Cardiac fibroblast (primary cell): ENCODE measurements around the gene SFMBT2.
"Not testable (repeated sequence)": the region's sequence is repeated elsewhere in the genome, so short reads cannot be mapped to it uniquely, and the experiment has no call there.

Experiments used
- DNase-seq, 2 donors: peaks; one replicate each; pipeline versions ENCODE4 v3.0.0 to v3.0.0-alpha.2; 2010; ENCODE audit warnings: low read depth in 2 of 2
- H3K4me3 ChIP-seq, 2 donors: replicated peaks in 1 of 2; 1 replicate in 1 of 2; 2 replicates in 1 of 2; pipeline ENCODE4 v1.5.1; 2011; ENCODE audit warnings: low read depth in 2 of 2, low read length in 2 of 2, mild to moderate bottlenecking in 2 of 2, moderate library complexity in 1 of 2
- TF ChIP-seq, protein P1 (sequence below): IDR thresholded peaks from one replicate; pipeline ENCODE4 v1.5.1; 2011; ENCODE audit warnings: low read depth, mild to moderate bottlenecking, low read length, inconsistent platforms

SFMBT2 gene

DNA sequence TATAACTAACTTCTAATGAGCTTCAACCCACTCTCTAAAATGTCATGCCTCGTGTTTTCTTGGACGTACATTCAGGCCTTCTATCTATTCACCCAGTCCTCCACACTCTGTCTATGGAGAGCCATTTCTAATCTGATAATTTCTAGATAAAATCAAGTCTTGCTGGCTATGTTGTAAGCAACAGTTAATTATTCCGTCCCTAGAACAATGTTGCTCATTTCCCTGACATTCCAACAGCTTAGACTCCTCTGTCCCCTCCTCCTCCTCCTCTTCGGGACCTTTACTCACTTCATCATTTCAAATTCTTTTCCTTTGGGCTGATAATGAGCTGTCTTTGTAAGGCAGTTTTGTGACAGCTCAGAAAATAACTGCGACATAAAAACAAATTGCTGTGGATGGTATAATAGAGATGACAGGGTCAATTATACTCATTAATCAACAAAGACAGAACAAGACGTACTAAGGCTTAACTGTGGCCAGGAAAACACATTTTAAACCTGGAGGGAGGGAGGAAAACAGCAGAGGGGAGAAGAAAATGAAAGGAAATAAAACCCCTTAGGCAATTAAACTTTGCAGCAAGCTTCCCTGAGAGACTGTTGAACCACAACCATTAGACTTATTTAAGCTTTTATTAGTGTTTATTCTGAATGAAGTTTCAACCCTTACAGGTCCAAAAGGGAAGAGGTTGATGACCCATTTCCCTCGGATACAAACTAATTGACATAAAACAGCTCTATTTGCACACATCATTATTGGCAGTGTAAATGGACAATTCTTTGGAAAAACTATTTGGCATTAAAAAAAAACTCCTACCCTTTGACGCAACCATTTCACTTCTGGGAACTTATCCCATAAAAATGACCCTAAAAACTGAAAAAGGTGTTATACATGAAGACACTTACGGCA, 179.1 kb downstream of the SFMBT2 start:
- TF ChIP-seq, protein P1, sequence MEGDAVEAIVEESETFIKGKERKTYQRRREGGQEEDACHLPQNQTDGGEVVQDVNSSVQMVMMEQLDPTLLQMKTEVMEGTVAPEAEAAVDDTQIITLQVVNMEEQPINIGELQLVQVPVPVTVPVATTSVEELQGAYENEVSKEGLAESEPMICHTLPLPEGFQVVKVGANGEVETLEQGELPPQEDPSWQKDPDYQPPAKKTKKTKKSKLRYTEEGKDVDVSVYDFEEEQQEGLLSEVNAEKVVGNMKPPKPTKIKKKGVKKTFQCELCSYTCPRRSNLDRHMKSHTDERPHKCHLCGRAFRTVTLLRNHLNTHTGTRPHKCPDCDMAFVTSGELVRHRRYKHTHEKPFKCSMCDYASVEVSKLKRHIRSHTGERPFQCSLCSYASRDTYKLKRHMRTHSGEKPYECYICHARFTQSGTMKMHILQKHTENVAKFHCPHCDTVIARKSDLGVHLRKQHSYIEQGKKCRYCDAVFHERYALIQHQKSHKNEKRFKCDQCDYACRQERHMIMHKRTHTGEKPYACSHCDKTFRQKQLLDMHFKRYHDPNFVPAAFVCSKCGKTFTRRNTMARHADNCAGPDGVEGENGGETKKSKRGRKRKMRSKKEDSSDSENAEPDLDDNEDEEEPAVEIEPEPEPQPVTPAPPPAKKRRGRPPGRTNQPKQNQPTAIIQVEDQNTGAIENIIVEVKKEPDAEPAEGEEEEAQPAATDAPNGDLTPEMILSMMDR = no peak
- no peak overlapping the region for H3K4me3 ChIP-seq
- DNase-seq = no peak

DNA sequence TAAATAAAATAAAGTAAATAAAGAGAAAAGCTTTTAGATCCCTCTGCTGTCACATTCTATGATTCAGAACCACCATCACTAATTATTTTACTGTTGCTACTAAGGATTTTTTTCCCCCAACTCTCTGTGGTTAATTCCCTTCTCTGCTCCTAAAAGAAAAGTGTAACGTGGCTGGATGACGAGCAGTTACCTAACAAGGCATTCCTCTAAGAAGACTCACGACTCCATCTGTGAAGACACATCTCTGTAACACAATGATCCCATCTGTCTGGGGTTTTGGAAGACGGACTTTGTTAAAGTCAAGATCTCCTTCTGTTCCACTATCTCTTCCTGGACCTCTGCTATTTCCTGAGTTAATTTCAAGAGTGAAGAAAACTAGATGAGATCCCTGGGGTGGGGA, 179.9 kb downstream of the SFMBT2 start:
- peak in 1 of 2 donors; percentile 55 for DNase-seq
- H3K4me3 ChIP-seq = no peak overlapping the region
- TF ChIP-seq, protein P1 = no peak

- TF ChIP-seq, protein P1 = no peak
- no peak overlapping the region for H3K4me3 ChIP-seq
- no peak for DNase-seq
These were observed 180.8 kb downstream of the SFMBT2 start for GRCh38 chr10:7230036-7230435.

DNA sequence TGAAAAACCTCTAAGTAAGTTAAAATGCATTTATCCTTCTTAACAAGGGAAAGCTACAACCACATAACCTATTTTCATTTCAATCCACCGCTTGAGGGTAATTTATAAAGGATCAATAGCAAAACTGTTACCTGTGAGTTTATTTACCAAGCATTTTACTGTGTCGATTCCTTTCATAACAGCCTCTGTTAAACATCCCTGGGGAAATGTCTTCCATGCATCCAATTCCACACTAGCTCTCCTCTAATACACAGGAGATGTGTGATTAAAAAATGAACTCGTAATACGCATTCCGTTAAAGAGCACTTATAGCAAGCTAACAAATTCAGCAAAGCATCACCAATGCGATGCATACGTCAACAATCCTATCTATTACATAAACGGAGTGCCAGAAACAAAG, 185.7 kb downstream of the SFMBT2 start:
- TF ChIP-seq, protein P1 = no peak
- no peak for DNase-seq
- H3K4me3 ChIP-seq = no peak overlapping the region

GRCh38 chr10:7218968-7219367, 191.9 kb downstream of the SFMBT2 start:
- TF ChIP-seq, protein P1 = no peak

GRCh38 chr10:7212696-7213095, 198.1 kb downstream of the SFMBT2 start:
- not testable (repeated sequence) for DNase-seq, H3K4me3 ChIP-seq

More at GRCh38 chr10:7218968-7219367, 191.9 kb downstream of the SFMBT2 start:
- peak in 1 of 2 donors; percentile 39 for DNase-seq
- H3K4me3 ChIP-seq = no peak overlapping the region

GRCh38 chr10:7211857-7212577, 198.8 kb downstream of the SFMBT2 start:
- DNase-seq = no peak
- no peak overlapping the region for H3K4me3 ChIP-seq
- TF ChIP-seq, protein P1 = no peak
